H9 (cell line): ENCODE measurements around the gene HP. TPM values are rescaled to one million over a fixed set of nuclear protein-coding genes. Genes with fewer than 3 reads are reported as not detected.

Experiments used
- DNase-seq: peaks from one replicate; pipeline ENCODE4 v3.0.0-alpha.2; 2017
- H2AFZ ChIP-seq: one replicate; pipeline ENCODE4 v1.6.1; 2013; ENCODE audit warnings: mild to moderate bottlenecking, low read length, control low read depth, moderate library complexity
- H2AK5ac ChIP-seq: 2 replicates; pipeline ENCODE4 v1.6.1; 2013; ENCODE audit warnings: low read length, control low read depth, mixed read lengths; ENCODE audit not compliant: insufficient read length
- H2BK120ac ChIP-seq: one replicate; pipeline ENCODE4 v1.6.1; 2013; ENCODE audit warnings: low read depth, mild to moderate bottlenecking, low read length, control low read depth, inconsistent platforms; ENCODE audit not compliant: poor library complexity, severe bottlenecking
- H2BK12ac ChIP-seq: 2 replicates; pipeline ENCODE4 v1.6.1; 2013; ENCODE audit warnings: low read length, control low read depth, mixed read lengths, low read depth; ENCODE audit not compliant: insufficient read length
- H2BK15ac ChIP-seq: 2 replicates; pipeline ENCODE4 v1.6.1; 2013; ENCODE audit warnings: low read depth, low read length, control low read depth
- H2BK20ac ChIP-seq: one replicate; pipeline ENCODE4 v1.6.1; 2013; ENCODE audit warnings: low read depth, mild to moderate bottlenecking, low read length, control low read depth, inconsistent platforms; ENCODE audit not compliant: poor library complexity, severe bottlenecking
- H2BK5ac ChIP-seq: 2 replicates; pipeline ENCODE4 v1.6.1; 2013; ENCODE audit warnings: low read length, control low read depth, mixed read lengths; ENCODE audit not compliant: insufficient read length
- H3K14ac ChIP-seq: 2 replicates; pipeline ENCODE4 v1.6.1; 2013; ENCODE audit warnings: low read length, control low read depth; ENCODE audit not compliant: insufficient read depth
- H3K18ac ChIP-seq: 2 replicates; pipeline ENCODE4 v1.6.1; 2013; ENCODE audit warnings: low read depth, mild to moderate bottlenecking, mixed read lengths, low read length, control low read depth; ENCODE audit not compliant: insufficient read length
- H3K23ac ChIP-seq: 2 replicates; pipeline ENCODE4 v1.6.1; 2013; ENCODE audit warnings: low read length, control low read depth, mixed read lengths, low read depth; ENCODE audit not compliant: insufficient read length
- H3K23me2 ChIP-seq: 2 replicates; pipeline ENCODE4 v1.6.1; 2013; ENCODE audit warnings: low read depth, mild to moderate bottlenecking, mixed read lengths, low read length, control low read depth; ENCODE audit not compliant: insufficient read length, poor library complexity, severe bottlenecking
- H3K27ac ChIP-seq: 2 replicates; pipeline ENCODE4 v1.5.1; 2013; ENCODE audit warnings: low read length, control low read depth, mixed read lengths, low read depth; ENCODE audit not compliant: insufficient read length
- H3K27me3 ChIP-seq: 2 replicates; pipeline ENCODE4 v1.6.1; 2013; ENCODE audit warnings: low read length, control low read depth, inconsistent platforms; ENCODE audit not compliant: insufficient read depth
- H3K4ac ChIP-seq: 2 replicates; pipeline ENCODE4 v1.6.1; 2013; ENCODE audit warnings: low read depth, mild to moderate bottlenecking, control low read depth, inconsistent platforms, low read length, moderate library complexity
- H3K4me1 ChIP-seq: 2 replicates; pipeline ENCODE4 v1.6.1; 2013; ENCODE audit warnings: low read length, control low read depth, inconsistent platforms; ENCODE audit not compliant: insufficient read depth
- H3K4me2 ChIP-seq: 2 replicates; pipeline ENCODE4 v1.6.1; 2013; ENCODE audit warnings: low read length, control low read depth, mixed read lengths; ENCODE audit not compliant: insufficient read length, insufficient read depth
- H3K56ac ChIP-seq: 2 replicates; pipeline ENCODE4 v1.6.1; 2013; ENCODE audit warnings: low read depth, mild to moderate bottlenecking, mixed read lengths, low read length, control low read depth; ENCODE audit not compliant: insufficient read length
- H3K79me1 ChIP-seq: 2 replicates; pipeline ENCODE4 v1.6.1; 2013; ENCODE audit warnings: low read depth, mild to moderate bottlenecking, moderate library complexity, low read length, control low read depth, inconsistent platforms; ENCODE audit not compliant: insufficient read depth, poor library complexity, severe bottlenecking
- H3K79me2 ChIP-seq: 2 replicates; pipeline ENCODE4 v1.6.1; 2013; ENCODE audit warnings: low read length, control low read depth, inconsistent platforms; ENCODE audit not compliant: insufficient read depth
- H3K9ac ChIP-seq: 2 replicates; pipeline ENCODE4 v1.6.1; 2013; ENCODE audit warnings: low read length, control low read depth, mixed read lengths; ENCODE audit not compliant: insufficient read length; ENCODE audit errors: extremely low read depth
- H3K9me3 ChIP-seq: one replicate; pipeline ENCODE4 v1.6.1; 2013; ENCODE audit warnings: low read depth, low read length, inconsistent platforms; ENCODE audit not compliant: control insufficient read depth
- H3T11ph ChIP-seq: one replicate; pipeline ENCODE4 v1.6.1; 2013; ENCODE audit warnings: mild to moderate bottlenecking, low read length, control low read depth, inconsistent platforms
- H4K20me1 ChIP-seq: one replicate; pipeline ENCODE4 v1.6.1; 2013; ENCODE audit not compliant: control insufficient read depth, insufficient read length, insufficient read depth
- H4K5ac ChIP-seq: 2 replicates; pipeline ENCODE4 v1.6.1; 2013; ENCODE audit warnings: low read depth, mild to moderate bottlenecking, mixed read lengths, low read length, control low read depth; ENCODE audit not compliant: insufficient read length
- H4K8ac ChIP-seq: replicated peaks from 2 replicates; pipeline ENCODE4 v1.6.1; 2013; ENCODE audit warnings: low read length, control low read depth, mixed read lengths, low read depth; ENCODE audit not compliant: insufficient read length
- H4K91ac ChIP-seq: 2 replicates; pipeline ENCODE4 v1.6.1; 2013; ENCODE audit warnings: low read depth, mild to moderate bottlenecking, moderate library complexity, mixed read lengths, low read length, control low read depth; ENCODE audit not compliant: insufficient read length
- H3K27ac Mint-ChIP-seq, 3 experiments: 2 replicates in 2 of 3; 3 replicates in 1 of 3; pipeline ENCODE4 v1.8.0; 2020 to 2021; ENCODE audit warnings: mixed read lengths in 3 of 3, mild to moderate bottlenecking in 1 of 3, moderate library complexity in 1 of 3
- H3K27me3 Mint-ChIP-seq: 2 replicates; pipeline ENCODE4 v1.8.0; 2021; ENCODE audit warnings: low read depth, mild to moderate bottlenecking, moderate library complexity, mixed read lengths
- H3K36me3 Mint-ChIP-seq, 3 experiments: 2 replicates in 2 of 3; 3 replicates in 1 of 3; pipeline ENCODE4 v1.8.0; 2020 to 2021; ENCODE audit warnings: low read depth in 3 of 3, mixed read lengths in 3 of 3; ENCODE audit not compliant: insufficient read depth in 1 of 3
- H3K4me1 Mint-ChIP-seq, 2 experiments: 2 replicates each; pipeline ENCODE4 v1.8.0; 2020; ENCODE audit warnings: mixed read lengths in 2 of 2
- H3K4me3 Mint-ChIP-seq, 2 experiments: 2 replicates in 1 of 2; 3 replicates in 1 of 2; pipeline ENCODE4 v1.8.0; 2020 to 2021; ENCODE audit warnings: mild to moderate bottlenecking in 2 of 2, mixed read lengths in 2 of 2, moderate library complexity in 1 of 2
- H3K9me3 Mint-ChIP-seq, 2 experiments: 2 replicates in 1 of 2; 3 replicates in 1 of 2; pipeline ENCODE4 v1.8.0; 2020; ENCODE audit warnings: mild to moderate bottlenecking in 2 of 2, mixed read lengths in 2 of 2, moderate library complexity in 1 of 2
- WGBS: extraction: QIAGEN DNeasy Blood & Tissue Kit; methylation state at CpG from one replicate; pipeline ENCODE4 v1.1.7; 2013; ENCODE audit warnings: missing lambda C conversion rate, low lambda C conversion rate, mixed read lengths; ENCODE audit not compliant: insufficient read length; ENCODE audit errors: extremely low coverage; 5-methylcytosine and 5-hydroxymethylcytosine counted together
- total RNA-seq: library from RNA; stranded (reverse); gene quantifications from 2 replicates; pipeline ENCODE4 v1.2.1, GENCODE V29; 2021
- TF ChIP-seq, protein P1 (sequence below): fragments of 200-600 bp; sonication (generic); conservative IDR thresholded peaks from 3 replicates; pipeline ENCODE4 v1.8.0; 2021; ENCODE audit warnings: antibody characterized with exemption, mild to moderate bottlenecking

Gene HP
- total RNA-seq, 1 experiment from 2014 or later, result not detected

DNA sequence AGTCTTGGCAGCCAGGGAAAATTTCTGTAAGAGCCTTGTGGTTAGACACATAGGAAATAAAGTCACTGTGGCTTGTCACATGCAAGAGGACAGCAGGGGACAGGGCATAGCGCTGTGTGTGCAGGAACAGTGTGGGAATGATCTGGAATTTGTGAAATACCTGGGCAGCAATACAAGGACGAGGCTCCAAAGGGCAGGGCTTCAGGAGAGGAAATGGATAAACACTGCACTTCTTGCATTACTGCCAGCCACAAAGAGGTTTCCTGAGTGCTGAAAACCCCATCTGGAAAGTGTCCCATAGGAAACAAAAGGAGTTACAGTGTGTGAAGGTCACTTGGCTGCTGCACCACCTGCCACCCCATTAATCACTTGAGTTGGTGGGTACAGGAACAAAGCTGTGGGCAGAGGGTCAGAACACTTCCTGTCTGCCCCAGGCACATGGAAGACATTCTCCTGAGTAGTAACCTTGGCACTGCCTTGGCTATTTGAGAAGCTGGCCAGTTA is 12.1 kb upstream of the HP start:
- DNase-seq, result no peak
- H3K27ac ChIP-seq, result no peak overlapping the region
- H2BK120ac ChIP-seq, result no peak overlapping the region
- no peak overlapping the region for H2BK5ac ChIP-seq
- no peak overlapping the region for H4K91ac ChIP-seq
- H3K4ac ChIP-seq, result no peak overlapping the region
- H3K4me3 Mint-ChIP-seq, result no peak overlapping the region
- no CpG with 5 or more reads among the region's 2 CpGs for WGBS
- H3K23me2 ChIP-seq, result no peaks in the 10 kb centered on the region
- no peaks in the 10 kb centered on the region for H3K9me3 ChIP-seq
- H2AFZ ChIP-seq, result no peak overlapping the region
- no peak overlapping the region for H3T11ph ChIP-seq
- no peak overlapping the region for H3K56ac ChIP-seq
- H4K5ac ChIP-seq, result no peak overlapping the region
- H3K27ac Mint-ChIP-seq, result no peak overlapping the region
- H3K4me2 ChIP-seq, result no peak overlapping the region
- no peaks in the 10 kb centered on the region for H3K79me1 ChIP-seq
- H3K4me1 Mint-ChIP-seq, result no peaks in the 10 kb centered on the region
- no peak overlapping the region for H2AK5ac ChIP-seq
- H3K79me2 ChIP-seq, result no peaks in the 10 kb centered on the region
- no peak overlapping the region for H3K9ac ChIP-seq
- H3K9me3 Mint-ChIP-seq, result no peaks in the 10 kb centered on the region; a peak in 1 of 5 replicates
- no peaks in the 10 kb centered on the region for H3K4me1 ChIP-seq
- H3K23ac ChIP-seq, result no peak overlapping the region
- H2BK15ac ChIP-seq, result no peak overlapping the region
- TF ChIP-seq, protein P1, sequence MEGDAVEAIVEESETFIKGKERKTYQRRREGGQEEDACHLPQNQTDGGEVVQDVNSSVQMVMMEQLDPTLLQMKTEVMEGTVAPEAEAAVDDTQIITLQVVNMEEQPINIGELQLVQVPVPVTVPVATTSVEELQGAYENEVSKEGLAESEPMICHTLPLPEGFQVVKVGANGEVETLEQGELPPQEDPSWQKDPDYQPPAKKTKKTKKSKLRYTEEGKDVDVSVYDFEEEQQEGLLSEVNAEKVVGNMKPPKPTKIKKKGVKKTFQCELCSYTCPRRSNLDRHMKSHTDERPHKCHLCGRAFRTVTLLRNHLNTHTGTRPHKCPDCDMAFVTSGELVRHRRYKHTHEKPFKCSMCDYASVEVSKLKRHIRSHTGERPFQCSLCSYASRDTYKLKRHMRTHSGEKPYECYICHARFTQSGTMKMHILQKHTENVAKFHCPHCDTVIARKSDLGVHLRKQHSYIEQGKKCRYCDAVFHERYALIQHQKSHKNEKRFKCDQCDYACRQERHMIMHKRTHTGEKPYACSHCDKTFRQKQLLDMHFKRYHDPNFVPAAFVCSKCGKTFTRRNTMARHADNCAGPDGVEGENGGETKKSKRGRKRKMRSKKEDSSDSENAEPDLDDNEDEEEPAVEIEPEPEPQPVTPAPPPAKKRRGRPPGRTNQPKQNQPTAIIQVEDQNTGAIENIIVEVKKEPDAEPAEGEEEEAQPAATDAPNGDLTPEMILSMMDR, result no peak
- no peak overlapping the region for H3K14ac ChIP-seq
- H4K20me1 ChIP-seq, result no peaks in the 10 kb centered on the region
- H2BK20ac ChIP-seq, result no peak overlapping the region
- no peak overlapping the region for H4K8ac ChIP-seq
- H3K18ac ChIP-seq, result no peak overlapping the region
- H3K36me3 Mint-ChIP-seq, result no peaks in the 10 kb centered on the region; a peak in 1 of 7 replicates
- no peaks in the 10 kb centered on the region for H3K27me3 Mint-ChIP-seq
- no peaks in the 10 kb centered on the region for H3K27me3 ChIP-seq
- H2BK12ac ChIP-seq, result no peak overlapping the region
